ENCODE results near the gene ZCCHC7.

GRCh38 chr9:37246826-37247225 is 126.5 kb downstream of the ZCCHC7 start:
- TF ChIP-seq, protein P1, sequence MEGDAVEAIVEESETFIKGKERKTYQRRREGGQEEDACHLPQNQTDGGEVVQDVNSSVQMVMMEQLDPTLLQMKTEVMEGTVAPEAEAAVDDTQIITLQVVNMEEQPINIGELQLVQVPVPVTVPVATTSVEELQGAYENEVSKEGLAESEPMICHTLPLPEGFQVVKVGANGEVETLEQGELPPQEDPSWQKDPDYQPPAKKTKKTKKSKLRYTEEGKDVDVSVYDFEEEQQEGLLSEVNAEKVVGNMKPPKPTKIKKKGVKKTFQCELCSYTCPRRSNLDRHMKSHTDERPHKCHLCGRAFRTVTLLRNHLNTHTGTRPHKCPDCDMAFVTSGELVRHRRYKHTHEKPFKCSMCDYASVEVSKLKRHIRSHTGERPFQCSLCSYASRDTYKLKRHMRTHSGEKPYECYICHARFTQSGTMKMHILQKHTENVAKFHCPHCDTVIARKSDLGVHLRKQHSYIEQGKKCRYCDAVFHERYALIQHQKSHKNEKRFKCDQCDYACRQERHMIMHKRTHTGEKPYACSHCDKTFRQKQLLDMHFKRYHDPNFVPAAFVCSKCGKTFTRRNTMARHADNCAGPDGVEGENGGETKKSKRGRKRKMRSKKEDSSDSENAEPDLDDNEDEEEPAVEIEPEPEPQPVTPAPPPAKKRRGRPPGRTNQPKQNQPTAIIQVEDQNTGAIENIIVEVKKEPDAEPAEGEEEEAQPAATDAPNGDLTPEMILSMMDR (conservative IDR thresholded peaks at IDR 0.05 in 1 of 2, IDR thresholded peaks at IDR 0.05 in 1 of 2; ENCODE audit: extremely low read depth in 1 of 2, insufficient read depth in 1 of 2, low read depth in 1 of 2, low read length in 2 of 2) = no peak
- TF ChIP-seq EZH2 (IDR thresholded peaks at IDR 0.05; ENCODE audit: borderline replicate concordance, low read length) = no peak

Measured in mammary epithelial cell (primary cell).